Activated CD8-positive, alpha-beta memory T cell treated with anti-CD3 and anti-CD28 coated beads for 4 hours (primary cell): ENCODE results near the gene NAP1L4.

Source experiments
- DNase-seq, 2 donors: peaks; one replicate each; pipeline ENCODE4 v3.0.0-alpha.2; 2020; ENCODE audit warnings: low read depth in 2 of 2

The NAP1L4 gene

DNA sequence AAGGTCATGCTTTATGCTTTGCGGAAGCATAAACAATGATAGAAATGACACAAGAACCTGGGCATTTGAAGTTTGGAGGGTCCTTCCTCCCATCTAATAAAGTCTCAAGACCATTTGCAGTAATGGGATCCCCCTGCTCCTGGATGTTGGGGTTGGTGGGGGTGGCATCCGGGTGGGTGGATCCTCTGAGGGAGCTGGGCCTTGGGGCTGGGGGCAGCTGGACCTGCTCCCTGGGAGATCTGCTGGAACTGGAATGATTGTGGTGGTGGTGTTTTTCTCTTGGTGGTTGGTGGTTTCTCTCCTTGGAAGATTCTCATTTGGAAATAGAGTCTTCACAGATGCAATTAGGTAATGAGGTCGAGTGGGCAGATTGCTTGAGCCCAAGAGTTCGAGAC lies 2.2 kb upstream of the NAP1L4 start:
- DNase-seq, result no peak

DNA sequence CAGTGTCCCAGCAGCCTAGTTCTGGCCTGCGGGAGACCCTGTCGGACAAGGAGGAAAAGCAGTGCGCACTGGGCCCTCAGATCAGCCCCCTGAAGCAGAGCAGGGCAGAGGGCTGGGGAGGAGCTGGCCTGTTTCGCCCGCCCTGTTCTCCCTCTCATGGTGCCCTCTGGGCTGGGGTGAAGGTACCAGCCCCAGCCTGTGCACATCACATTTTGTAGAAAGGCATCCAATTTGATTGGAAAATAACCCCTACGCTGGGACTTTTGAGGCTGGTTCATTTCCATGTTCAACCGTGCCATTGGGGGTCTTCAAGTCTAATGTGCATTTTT lies 832 bp upstream of the NAP1L4 start:
- no peak for DNase-seq

DNA sequence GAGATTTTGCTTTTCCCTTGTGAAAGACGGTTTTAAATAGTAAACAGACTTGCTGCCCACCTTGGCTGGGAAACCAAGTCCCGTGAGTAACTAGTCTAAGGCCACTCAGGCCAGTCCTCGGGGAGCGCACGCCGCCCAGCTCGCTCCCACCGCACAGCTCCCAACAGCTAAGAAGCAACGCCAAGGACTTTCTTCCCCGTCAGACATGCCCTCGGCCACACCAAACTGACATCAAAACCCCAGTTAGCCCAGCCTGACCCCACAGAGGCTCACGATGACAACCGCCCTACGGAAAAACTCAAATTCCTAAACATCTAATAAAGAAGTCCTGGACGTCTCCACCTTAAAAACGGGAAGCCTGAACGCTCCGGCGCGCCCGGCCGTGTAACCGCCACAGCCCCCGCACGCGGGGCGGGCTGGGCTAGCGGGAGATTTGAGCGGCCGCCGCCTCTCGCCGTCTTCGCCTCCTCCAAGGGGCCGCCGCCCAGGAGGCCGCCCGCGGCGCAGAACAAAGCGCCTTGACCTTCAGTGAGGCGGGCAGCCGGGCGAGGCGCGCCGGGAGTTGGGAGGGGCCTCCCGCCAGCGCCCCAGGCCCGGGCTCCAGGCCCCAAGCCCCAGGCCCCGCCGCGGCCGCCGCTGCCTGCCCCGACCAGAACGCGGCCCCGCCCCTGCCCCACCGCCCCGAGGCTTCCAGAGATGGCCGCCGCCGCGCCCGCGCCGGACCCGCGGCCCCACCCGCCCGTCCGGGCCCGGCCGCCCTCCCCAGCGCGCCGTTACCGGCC lies 486 bp downstream of the NAP1L4 start:
- no peak for DNase-seq

DNA sequence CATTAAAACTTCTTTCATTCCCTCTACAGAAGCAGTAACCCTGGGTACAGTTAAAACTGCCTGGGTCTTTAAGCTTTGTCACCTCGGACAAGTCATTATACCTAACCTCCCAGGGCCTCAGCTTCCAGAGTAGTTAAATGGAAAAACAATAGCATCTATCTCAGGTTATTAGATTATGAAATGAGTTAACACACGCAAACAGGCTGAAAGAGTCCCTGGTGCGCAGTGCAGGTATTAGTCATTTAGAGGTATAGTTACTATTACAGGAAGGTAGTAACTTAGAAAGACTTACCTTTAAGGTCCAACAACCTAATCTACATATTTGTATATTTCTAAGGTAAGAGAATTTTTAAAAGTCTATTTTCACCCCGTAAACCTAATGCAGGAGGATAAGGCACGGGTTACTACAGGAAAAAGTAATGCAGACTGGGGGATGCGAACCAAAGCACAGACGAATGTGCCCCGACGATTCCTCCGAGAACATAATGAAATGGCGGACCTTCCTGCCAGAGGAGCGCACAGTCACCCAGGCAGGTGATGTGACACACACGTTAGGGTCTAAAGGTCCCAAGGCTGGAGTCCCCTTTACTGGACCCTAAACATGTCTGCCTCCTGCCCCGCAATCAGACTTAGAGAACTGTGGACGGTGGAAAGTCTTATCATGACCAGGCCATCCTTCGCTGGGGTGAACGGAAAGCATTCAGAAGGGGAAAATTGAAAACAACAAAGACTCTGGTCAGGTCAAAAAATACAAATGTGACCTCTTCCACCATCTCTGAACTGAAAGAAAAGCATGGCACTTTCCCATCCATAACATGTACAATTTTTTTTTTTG lies 1.3 kb downstream of the NAP1L4 start:
- DNase-seq, result no peak

DNA sequence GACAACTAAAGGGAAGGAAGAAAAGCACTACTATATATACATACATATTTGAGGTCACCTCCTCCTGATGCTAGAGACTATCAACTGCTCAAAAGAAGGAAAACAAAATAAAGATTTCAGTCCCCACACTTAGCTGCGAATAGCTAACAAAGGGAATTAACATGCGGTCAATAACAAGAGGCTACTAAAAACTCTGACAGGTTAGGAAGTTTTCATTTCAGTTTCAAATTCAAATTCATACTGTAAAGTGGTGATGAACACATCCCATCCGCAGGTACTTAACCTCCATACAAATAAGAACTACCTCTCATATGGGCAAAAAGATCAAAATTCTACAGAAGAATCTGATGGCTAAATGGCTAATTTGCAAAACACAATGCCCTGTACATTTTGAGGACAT lies 2.6 kb downstream of the NAP1L4 start:
- no peak for DNase-seq

DNA sequence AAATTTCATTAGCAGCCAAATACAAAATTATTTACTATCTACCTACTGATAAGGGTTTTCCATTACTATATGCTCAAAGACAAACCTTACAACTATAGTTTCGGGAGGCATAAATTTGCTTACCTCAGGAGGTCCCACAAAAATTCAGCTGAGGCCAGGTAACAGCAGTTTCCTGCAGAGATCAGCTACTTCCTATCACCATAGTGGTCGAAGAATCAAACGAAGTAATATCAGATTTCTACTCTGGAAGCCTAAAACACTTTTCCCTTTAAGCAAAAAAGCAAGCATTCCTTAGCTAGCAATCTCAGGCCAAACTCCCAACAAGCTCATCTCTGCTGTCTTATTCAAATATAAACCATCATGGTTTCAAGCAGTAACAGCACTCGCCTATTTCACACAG lies 3.1 kb downstream of the NAP1L4 start:
- DNase-seq, result no peak

DNA sequence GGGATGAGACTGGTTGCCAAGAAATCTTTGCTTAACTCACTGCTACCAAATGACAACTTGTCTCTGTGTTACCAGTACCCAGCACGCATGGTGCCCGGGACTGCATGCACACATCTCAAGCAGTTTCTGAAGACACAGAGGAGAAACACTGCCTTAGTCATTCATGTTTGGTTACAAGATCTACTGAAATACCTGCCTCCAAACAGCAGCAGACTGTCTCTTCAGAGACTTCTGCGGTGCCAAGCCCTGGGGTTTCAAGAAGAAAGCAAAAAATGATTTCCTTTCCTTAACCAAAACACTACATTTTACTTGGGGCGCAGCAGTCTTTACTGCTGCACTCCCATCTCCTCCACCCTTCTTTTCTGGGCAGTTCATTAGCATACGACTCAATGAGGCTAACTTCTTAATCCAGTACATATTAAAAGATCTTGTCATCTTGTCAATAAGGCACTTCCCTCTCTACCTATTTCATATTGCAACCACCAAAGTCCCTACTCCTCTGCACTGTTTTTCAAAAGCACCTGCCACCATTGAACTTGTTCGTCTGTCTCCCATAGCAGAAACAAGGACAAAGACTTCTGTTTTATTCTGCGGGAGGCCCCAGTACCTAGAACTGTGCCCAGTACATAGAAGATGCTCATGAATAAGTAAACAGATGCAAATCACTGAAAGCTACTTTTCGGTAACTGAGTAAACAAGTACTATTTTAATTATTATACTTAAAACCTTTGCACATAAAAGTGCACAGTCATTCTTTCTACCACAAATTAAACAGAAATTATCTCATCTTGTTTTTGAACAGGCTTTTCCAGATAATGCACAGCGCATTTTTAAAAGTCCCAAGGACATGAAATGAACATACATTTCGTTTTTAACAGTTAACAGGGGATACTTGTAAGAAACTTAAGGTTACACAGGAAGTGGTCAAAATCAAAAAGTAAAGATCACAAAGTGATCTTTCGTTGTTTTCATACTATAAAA lies 4.0 kb downstream of the NAP1L4 start:
- peak in 1 of 2 donors; percentile 10 for DNase-seq

DNA sequence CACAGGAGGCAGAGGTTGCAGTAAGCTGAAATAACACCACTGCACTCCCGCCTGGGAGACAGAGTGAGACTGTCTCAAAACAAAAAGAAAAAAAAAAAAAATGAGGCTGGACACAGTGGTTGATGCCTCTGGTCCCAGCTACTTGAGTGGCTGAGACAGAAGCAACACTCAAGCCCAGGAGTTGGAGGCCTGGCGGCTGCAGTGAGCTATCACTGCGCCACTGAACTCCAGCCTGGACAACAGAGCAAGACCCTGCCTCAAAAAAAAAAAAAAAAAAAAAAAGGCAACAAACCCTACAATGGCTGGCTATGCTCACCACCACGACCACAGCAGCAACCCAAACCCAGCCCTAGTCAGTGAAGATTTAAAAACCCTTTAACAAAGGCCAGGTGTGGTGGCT lies 8.2 kb downstream of the NAP1L4 start:
- DNase-seq, result no peak

DNA sequence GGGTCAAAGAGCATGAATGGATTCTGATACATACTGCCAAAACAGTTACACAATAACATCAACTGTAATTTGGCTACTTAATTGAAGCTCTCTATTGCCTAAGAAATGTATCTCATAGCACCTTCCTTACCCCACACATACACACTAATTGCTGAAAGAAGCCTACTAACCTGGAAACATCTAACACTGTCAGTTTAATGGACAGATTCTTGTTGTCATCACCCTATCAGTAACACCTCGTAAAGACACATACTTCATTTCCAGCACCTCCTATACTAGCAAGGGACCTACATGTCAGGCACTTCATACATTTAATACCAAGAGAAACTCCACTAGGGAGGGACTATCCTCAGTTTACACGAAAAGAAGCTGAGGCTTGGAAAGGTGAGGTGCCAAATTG lies 9.9 kb downstream of the NAP1L4 start:
- DNase-seq, result no peak

DNA sequence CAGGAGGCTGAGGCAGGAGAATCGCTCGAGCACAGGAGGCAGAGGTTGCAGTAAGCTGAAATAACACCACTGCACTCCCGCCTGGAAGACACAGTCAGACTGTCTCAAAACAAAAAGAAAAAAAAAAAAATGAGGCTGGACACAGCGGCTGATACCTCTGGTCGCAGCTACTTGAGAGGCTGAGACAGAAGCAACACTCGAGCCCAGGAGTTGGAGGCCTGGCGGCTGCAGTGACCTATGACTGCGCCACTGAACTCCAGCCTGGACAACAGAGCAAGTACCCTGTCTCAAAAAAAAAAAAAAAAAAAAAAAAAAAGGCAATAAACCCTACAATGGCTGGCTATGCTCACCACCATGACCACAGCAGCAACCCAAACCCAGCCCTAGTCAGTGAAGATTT lies 11.0 kb downstream of the NAP1L4 start:
- no peak for DNase-seq

DNA sequence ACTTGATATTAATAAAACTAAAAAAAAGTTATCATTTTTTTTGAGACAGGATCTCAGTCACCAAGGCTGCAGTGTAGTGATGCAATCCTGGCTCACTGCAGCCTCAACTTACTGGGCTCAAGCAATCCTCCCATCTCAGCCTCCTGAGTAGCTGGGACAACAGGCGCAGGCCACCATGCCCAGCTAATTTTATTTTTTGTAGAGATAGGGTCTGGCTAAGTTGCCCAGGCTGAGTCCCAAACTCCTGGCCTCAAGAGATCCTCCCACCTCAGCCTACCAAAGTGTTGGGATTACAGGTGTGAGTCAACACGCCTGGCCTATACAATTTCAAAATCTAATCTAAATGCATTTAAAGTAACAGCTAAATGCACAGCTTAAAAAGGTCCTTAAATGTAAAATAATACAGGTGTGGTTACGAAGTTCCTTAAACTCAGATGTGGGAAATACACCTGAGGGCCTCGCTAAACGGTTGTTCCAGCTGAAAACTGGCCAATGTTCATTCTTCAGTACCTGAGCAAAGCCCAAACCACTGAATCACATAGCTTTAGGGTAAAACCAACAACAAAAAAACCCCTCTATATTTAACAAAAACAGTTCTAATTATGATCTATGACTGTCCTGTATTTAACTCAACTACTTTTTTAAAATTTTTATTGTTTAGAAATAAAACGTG lies 11.8 kb downstream of the NAP1L4 start:
- no peak for DNase-seq

DNA sequence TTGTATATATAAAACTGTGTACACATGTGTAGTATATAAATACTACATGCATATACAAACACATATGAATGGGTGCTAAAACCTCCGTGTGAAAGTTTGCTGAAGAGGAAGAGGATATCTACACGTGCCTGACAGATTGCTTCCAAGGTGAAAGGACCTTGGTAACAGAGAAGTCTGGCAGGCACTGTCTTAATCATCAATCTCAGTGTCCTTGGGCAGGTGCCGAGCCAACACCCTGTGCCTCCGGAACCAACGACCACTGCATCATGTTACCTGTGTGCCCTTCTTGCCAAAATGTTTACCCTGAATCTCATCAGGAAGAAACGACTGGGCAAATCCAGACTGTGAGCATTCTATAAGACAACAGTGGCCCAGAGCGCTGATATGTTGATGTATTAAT lies 15.0 kb downstream of the NAP1L4 start:
- no peak for DNase-seq

DNA sequence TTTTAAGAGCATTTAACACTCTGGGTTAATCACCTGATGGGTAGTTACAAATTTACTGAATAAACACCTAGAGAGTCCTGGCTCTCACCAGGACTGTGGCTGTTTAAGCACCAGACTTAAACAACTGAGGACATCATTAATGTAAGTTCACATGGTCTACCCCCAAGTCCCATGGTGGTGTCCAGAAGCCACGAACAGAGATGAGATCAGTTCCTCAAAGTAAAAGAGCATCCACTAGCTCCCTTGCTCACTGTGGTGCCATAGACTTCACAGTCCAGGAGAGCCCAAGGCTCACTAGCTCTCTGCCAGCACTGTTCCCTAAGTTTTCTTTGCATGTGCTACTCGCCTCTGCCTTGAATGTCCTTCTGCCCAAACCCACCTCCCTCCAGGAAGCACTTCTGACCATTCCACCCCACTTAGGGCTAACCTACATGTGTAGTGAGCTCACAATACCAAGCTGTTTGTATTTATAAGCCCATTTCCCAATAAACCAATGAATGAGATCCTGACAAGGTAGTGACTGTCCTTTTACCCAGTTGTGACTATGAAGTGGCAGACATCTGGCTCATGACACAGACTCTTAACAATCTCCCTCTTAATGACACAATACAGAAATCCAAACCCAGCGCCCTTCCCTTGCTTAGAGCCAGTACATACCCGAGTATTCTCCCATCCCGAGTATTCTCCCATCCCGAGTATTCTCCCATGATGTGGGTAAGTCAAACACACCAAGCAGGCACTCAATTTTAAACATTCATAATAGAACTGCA lies 15.7 kb downstream of the NAP1L4 start:
- DNase-seq, result no peak

DNA sequence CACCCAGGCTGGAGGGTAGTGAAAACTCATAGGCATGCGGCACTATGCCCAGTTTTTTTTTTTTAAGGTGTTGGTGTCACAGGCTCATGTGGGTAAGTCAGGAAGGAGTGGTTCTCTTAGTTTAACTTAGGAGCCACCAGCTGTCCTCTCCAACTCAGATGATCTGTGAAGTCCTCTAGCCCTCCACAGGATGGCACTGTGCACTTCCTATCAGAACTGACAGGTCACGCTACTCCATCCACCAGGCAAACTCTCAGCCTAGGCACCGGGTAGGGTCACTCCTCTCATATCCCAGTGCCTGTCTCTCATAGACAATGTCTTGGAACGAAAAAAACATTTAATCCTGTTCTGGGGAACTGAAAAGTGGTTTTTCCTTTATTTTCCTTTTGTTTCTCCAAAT lies 16.5 kb downstream of the NAP1L4 start:
- DNase-seq, result no peak

DNA sequence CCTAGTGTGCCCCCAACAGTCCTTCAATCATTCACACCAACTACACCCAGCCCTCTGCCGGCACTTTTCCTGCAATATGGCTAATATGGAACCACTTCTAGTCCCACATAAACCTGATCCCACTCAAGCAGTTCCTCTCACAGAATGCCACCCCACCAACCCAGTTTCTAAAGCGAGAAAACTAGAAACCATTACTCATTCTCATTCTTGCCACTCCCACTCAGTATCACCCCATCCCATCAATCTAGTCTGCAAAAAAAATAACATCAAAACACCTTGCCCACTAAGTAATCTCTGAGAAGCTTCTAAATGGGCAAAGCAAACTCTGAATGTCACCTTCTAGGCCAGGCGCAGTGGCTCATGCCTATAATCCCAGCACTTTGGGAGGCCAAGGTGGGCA lies 17.9 kb downstream of the NAP1L4 start:
- DNase-seq, result no peak

DNA sequence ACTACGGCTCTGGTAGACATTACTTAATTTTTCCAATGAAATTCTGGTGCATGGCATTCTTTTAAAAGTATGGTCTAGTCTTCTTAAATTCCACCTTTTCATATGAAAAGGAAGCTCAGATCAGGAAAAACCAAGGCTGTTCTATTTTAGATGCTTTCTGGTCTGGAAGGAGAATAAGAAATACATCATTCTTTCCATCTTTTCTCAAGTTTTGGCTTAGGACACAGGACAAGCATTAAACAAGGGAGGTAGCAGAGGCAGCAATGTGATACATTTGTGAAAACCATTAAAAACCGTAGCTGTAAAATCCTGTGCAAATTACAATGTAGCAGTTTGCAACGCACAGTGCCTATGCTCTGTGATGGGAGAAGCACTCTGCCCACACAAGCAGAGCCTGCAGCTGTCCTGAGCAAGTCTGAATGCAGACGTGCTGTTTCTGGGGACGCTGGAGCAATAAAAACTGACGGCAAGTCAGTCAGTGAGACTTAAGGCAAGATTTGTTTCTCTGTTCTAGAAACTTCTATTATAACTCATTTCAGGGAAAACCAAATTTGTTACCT lies 23.7 kb downstream of the NAP1L4 start:
- no peak for DNase-seq

DNA sequence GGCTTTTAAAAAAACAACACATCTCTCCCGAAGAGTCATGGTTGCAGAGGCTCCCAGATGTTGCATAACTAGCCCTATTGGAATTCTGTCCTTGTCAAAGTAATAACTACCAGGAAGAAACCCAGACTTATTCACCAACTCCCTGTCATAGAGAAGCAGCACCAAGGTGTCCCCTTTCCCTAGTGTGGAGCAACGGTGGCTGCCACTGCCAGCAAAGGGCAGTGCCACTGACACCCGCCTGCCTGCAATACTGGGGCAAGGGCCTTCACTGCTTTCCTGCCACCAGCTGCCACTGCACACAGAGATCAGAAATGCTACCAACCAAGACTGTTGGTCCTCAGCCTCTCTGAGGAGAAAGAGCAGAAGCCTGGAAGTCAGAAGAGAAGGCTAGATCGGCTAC lies 27.3 kb downstream of the NAP1L4 start:
- DNase-seq, result no peak

DNA sequence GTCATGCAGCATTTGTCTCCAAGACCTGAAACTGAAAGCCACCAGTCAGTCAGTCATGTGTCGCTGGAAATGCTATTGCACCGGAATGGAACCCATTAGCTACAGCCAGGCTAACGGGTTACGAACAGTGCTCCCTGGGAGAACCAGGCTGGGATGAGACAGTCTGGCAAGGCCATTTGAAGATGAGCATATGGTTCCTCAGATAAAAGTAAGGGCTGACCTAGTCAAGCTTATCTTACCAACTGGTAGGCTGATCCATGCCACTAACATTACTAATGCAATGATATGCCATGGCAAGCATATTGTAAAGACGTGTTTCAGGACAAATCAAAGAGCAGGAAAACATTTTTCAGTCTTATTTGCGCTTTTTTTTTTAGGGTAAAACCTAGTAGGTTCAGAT lies 28.4 kb downstream of the NAP1L4 start:
- no peak for DNase-seq

DNA sequence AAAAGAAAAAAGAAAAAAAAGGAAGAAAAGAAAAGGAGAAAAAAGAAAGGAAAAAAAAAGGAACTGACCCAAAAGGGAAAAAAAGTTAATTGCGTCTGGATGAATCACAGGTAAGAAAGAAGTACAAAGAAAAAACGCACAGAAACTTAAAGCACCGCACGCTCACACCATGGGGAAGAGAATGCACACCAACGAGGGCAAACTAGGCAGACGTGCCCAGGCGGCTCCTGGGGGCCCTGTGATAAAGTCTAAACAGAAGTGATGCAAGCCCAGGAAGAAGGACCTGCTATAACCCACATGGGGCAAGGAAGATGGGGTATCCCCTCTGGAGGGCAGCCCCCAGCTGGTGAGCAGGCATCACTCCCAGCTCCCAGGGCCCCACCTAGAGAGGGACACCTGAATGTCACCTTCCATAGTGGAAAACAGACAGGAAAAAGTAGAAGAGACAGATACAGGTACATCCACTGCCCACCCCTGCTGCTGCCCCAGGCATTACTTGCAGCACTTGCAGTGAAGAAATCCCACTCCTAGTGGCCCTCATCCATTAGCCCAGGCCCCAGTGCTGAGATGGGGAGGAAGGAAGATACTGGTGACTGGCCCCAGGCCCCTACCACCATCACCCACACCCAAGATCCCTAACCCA lies 28.9 kb downstream of the NAP1L4 start:
- DNase-seq, result no peak

DNA sequence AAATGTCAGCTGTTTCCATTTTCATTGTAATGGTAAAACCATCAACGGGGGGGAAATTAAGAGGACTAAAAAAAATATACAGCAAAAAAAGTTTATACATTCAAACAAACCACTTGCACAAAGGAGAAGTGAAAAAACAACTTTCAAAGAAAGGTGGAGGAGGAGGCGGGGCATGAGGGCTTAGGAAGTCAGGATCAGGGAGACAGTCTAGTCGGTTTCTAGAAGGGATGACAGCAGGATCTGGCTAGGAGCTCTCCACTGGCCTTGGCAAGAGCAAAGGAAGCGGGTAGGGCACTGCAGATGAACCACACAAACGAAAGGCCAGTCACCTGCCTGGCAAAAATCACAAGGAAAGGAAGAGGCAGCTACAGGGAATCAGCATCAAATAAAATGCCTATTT lies 31.0 kb downstream of the NAP1L4 start:
- DNase-seq, result no peak
